GM10847 (cell line): ENCODE results near the gene TMCC1.

Source experiments
- POLR2A ChIP-seq: IDR thresholded peaks from 2 replicates; pipeline ENCODE4 v1.6.1; 2011; ENCODE audit not compliant: insufficient read length; ENCODE audit errors: extremely low read depth

TMCC1 gene

GRCh38 chr3:129732200-129732876, 161.2 kb downstream of the TMCC1 start:
- no peak for TF ChIP-seq POLR2A

GRCh38 chr3:129727707-129728106, 165.8 kb downstream of the TMCC1 start:
- TF ChIP-seq POLR2A, result no peak

- no peak for TF ChIP-seq POLR2A
These were observed 169.8 kb downstream of the TMCC1 start for GRCh38 chr3:129723558-129724324.

GRCh38 chr3:129722527-129722926, 171.0 kb downstream of the TMCC1 start:
- TF ChIP-seq POLR2A, result no peak

- no peak for TF ChIP-seq POLR2A
These were observed 175.3 kb downstream of the TMCC1 start for GRCh38 chr3:129718201-129718600.

- TF ChIP-seq POLR2A, result no peak
These were observed 177.7 kb downstream of the TMCC1 start for GRCh38 chr3:129715854-129716253.

- no peak for TF ChIP-seq POLR2A
These were observed 185.1 kb downstream of the TMCC1 start for GRCh38 chr3:129708328-129708861.

GRCh38 chr3:129705274-129705673, 188.2 kb downstream of the TMCC1 start:
- no peak for TF ChIP-seq POLR2A

- TF ChIP-seq POLR2A, result no peak
These were observed 189.6 kb downstream of the TMCC1 start for GRCh38 chr3:129703913-129704312.

- no peak for TF ChIP-seq POLR2A
These were observed 190.4 kb downstream of the TMCC1 start for GRCh38 chr3:129702934-129703712.

GRCh38 chr3:129701161-129701560, 192.3 kb downstream of the TMCC1 start:
- no peak for TF ChIP-seq POLR2A

GRCh38 chr3:129699612-129700011, 193.9 kb downstream of the TMCC1 start:
- no peak for TF ChIP-seq POLR2A

- TF ChIP-seq POLR2A, result no peak
These were observed 194.3 kb downstream of the TMCC1 start for GRCh38 chr3:129699199-129699598.

- TF ChIP-seq POLR2A, result no peak
These were observed 196.1 kb downstream of the TMCC1 start for GRCh38 chr3:129697229-129697969.

- TF ChIP-seq POLR2A, result no peak
These were observed 198.3 kb downstream of the TMCC1 start for GRCh38 chr3:129695230-129695629.
